ENCODE results near the gene BET1L. TPM values are rescaled to one million over a fixed set of nuclear protein-coding genes. Genes with fewer than 3 reads are reported as not detected.

BET1L gene
- total and polyA plus RNA-seq, 8 donors, result 36.1 to 53.6 (median 43.4) TPM

- intact Hi-C loops (cut with DNase I), result no loop called here
- Histone ChIP-seq H3K4me3 (no peak overlapping the region), H3K27ac (no peak overlapping the region), H3K4me1 (peaks cover 10 to 57% of the 10 kb centered on the region in 2 donors), H3K9me3 (no peaks in the 10 kb centered on the region), H3K27me3 (no peaks in the 10 kb centered on the region), H3K36me3 (peaks cover 0 to 43% of the 10 kb centered on the region in 2 donors)
- TF ChIP-seq, protein P1, sequence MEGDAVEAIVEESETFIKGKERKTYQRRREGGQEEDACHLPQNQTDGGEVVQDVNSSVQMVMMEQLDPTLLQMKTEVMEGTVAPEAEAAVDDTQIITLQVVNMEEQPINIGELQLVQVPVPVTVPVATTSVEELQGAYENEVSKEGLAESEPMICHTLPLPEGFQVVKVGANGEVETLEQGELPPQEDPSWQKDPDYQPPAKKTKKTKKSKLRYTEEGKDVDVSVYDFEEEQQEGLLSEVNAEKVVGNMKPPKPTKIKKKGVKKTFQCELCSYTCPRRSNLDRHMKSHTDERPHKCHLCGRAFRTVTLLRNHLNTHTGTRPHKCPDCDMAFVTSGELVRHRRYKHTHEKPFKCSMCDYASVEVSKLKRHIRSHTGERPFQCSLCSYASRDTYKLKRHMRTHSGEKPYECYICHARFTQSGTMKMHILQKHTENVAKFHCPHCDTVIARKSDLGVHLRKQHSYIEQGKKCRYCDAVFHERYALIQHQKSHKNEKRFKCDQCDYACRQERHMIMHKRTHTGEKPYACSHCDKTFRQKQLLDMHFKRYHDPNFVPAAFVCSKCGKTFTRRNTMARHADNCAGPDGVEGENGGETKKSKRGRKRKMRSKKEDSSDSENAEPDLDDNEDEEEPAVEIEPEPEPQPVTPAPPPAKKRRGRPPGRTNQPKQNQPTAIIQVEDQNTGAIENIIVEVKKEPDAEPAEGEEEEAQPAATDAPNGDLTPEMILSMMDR (IDR thresholded peaks at IDR 0.05), result no peak
- no peak for ATAC-seq
- DNase-seq, result no peak
Observed at GRCh38 chr11:203945-204586, 3.1 kb downstream of the BET1L start.

DNA sequence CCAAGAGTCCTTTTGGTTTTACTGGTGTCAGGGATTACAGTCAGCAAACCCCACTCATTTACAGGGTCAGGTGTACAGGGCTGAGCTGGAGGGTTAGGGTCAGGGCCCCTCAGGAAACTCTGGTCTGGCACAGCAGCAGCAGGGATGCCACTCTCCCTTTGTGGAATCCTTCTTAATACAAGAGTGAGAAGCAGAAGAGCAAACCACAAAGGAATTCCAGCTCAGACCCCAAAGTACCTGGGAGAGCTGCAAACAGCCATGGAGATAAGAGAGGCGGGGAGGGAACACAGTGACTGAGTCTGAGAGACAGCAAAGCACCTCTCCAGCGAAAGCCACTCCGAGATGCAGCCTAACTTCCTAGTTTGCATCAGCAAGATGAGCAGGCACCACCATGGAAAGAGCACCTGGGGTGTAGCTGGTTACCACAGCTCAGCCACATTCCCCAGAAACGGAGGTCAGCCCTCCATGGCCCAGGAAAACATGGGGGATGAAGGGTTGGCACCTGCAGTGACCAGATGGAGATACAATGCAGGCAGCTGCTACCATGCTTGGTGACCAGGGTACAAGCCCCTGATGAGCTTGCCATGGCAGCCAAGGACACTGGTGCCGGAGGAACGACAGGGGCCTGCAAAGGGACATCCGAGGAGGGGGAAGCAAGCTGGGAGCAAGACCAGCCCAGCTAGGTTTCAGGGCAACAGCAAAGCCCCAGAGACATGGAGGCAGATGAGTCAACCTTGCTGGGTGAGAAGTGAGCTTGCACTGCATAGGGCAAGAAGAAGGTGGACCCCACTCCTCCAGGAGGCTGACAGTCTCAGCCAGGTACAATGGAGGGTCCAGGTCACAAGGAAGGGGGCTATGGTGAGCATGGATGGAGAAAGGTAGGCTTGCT is 3.9 kb downstream of the BET1L start:
- H3K27me3 ChIP-seq, result no peaks in the 10 kb centered on the region
- H3K9me3 ChIP-seq, result no peaks in the 10 kb centered on the region
- DNase-seq, result no peak
- H3K4me3 ChIP-seq, result no peak overlapping the region
- peaks cover 9 to 56% of the 10 kb centered on the region in 2 donors for H3K4me1 ChIP-seq
- H3K36me3 ChIP-seq, result peaks cover 0 to 43% of the 10 kb centered on the region in 2 donors
- intact Hi-C loops (cut with DNase I), result no loop called here
- no peak overlapping the region for H3K27ac ChIP-seq
- no peak for ATAC-seq
- TF ChIP-seq, protein P1 (IDR thresholded peaks at IDR 0.05), result no peak

GRCh38 chr11:202490-202889 is 4.7 kb downstream of the BET1L start:
- no peak overlapping the region for H3K4me3 ChIP-seq
- intact Hi-C loops (cut with DNase I), result no loop called here
- H3K9me3 ChIP-seq, result no peaks in the 10 kb centered on the region
- peak overlapping the region in 1 of 2 donors; percentile 58 for H3K27ac ChIP-seq
- ATAC-seq (no peak), DNase-seq (no peak)
- TF ChIP-seq, protein P1 (IDR thresholded peaks at IDR 0.05), result no peak
- no peaks in the 10 kb centered on the region for H3K27me3 ChIP-seq
- peaks cover 9 to 56% of the 10 kb centered on the region in 2 donors for H3K4me1 ChIP-seq
- H3K36me3 ChIP-seq, result peaks cover 0 to 43% of the 10 kb centered on the region in 2 donors

DNA sequence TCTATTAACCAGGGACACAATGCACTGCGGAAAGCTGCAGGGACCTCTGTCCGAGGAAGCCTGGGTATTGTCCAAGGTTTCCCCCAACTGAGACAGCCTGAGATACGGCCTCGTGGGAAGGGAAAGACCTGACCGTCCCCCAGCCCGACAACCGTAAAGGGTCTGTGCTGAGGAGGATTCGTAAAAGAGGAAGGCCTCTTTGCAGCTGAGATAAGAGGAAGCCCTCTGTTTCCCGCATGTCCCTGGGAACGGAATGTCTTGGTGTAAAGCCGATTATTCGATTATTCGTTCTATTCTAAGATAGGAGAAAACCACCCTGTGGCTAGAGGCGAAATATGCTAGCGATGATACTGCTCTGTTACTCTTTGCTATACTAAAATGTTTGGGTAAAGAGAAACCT is 5.2 kb downstream of the BET1L start:
- Histone ChIP-seq H3K4me1 (peaks cover 9 to 56% of the 10 kb centered on the region in 2 donors), H3K4me3 (no peak overlapping the region), H3K36me3 (peaks cover 0 to 43% of the 10 kb centered on the region in 2 donors), H3K27me3 (no peaks in the 10 kb centered on the region), H3K9me3 (no peaks in the 10 kb centered on the region), H3K27ac (peak overlapping the region in 1 of 2 donors; percentile 58)
- intact Hi-C loops (cut with DNase I), result no loop called here
- ATAC-seq (no peak), DNase-seq (peak in 1 of 4 donors; percentile 14)
- TF ChIP-seq, protein P1 (IDR thresholded peaks at IDR 0.05), result no peak
